ENCODE measurements around the gene CC2D2A.

The CC2D2A gene

GRCh38 chr4:15482842-15483241, 13.2 kb downstream of the CC2D2A start:
- Histone ChIP-seq H3K9ac (no peak overlapping the region), H3K9me3 (ENCODE audit: control insufficient read depth, low read length) (peaks cover 1% of the 10 kb centered on the region), H3K36me3 (ENCODE audit: control insufficient read depth, insufficient read depth, low read length) (no peaks in the 10 kb centered on the region), H3K79me2 (no peaks in the 10 kb centered on the region), H2AFZ (no peak overlapping the region), H3K4me1 (no peaks in the 10 kb centered on the region), H3K27ac (no peak overlapping the region), H3K4me3 (ENCODE audit: low read depth, low read length) (no peak overlapping the region), H3K27me3 (ENCODE audit: control insufficient read depth, insufficient read depth, low read length) (no peaks in the 10 kb centered on the region), H3K4me2 (ENCODE audit: low read length) (no peak overlapping the region)
- no peak for TF ChIP-seq CTCF (IDR thresholded peaks at IDR 0.05)

- H3K9me3 ChIP-seq (ENCODE audit: control insufficient read depth, low read length): peaks cover 3% of the 10 kb centered on the region
- no peak for TF ChIP-seq CTCF (IDR thresholded peaks at IDR 0.05)
- H3K27me3 ChIP-seq (ENCODE audit: control insufficient read depth, insufficient read depth, low read length): no peaks in the 10 kb centered on the region
- no peak overlapping the region for H3K4me3 ChIP-seq (ENCODE audit: low read depth, low read length)
- H3K4me1 ChIP-seq: no peaks in the 10 kb centered on the region
- H3K9ac ChIP-seq: no peak overlapping the region
- no peaks in the 10 kb centered on the region for H3K79me2 ChIP-seq
- no peak overlapping the region for H3K4me2 ChIP-seq (ENCODE audit: low read length)
- no peak overlapping the region for H2AFZ ChIP-seq
- H3K27ac ChIP-seq: no peak overlapping the region
- no peaks in the 10 kb centered on the region for H3K36me3 ChIP-seq (ENCODE audit: control insufficient read depth, insufficient read depth, low read length)
Observed at GRCh38 chr4:15488136-15488535, 18.5 kb downstream of the CC2D2A start.

GRCh38 chr4:15488658-15489470, 19.2 kb downstream of the CC2D2A start:
- no peak overlapping the region for H2AFZ ChIP-seq
- no peak overlapping the region for H3K9ac ChIP-seq
- H3K4me1 ChIP-seq: no peaks in the 10 kb centered on the region
- no peak for TF ChIP-seq CTCF (IDR thresholded peaks at IDR 0.05)
- H3K79me2 ChIP-seq: no peaks in the 10 kb centered on the region
- no peak overlapping the region for H3K27ac ChIP-seq
- no peaks in the 10 kb centered on the region for H3K36me3 ChIP-seq (ENCODE audit: control insufficient read depth, insufficient read depth, low read length)
- peaks cover 3% of the 10 kb centered on the region for H3K9me3 ChIP-seq (ENCODE audit: control insufficient read depth, low read length)
- no peak overlapping the region for H3K4me3 ChIP-seq (ENCODE audit: low read depth, low read length)
- no peaks in the 10 kb centered on the region for H3K27me3 ChIP-seq (ENCODE audit: control insufficient read depth, insufficient read depth, low read length)
- H3K4me2 ChIP-seq (ENCODE audit: low read length): no peak overlapping the region

GRCh38 chr4:15489551-15489950, 19.9 kb downstream of the CC2D2A start:
- no peak overlapping the region for H3K4me3 ChIP-seq (ENCODE audit: low read depth, low read length)
- no peaks in the 10 kb centered on the region for H3K79me2 ChIP-seq
- no peaks in the 10 kb centered on the region for H3K36me3 ChIP-seq (ENCODE audit: control insufficient read depth, insufficient read depth, low read length)
- no peak overlapping the region for H3K27ac ChIP-seq
- no peaks in the 10 kb centered on the region for H3K27me3 ChIP-seq (ENCODE audit: control insufficient read depth, insufficient read depth, low read length)
- H3K9me3 ChIP-seq (ENCODE audit: control insufficient read depth, low read length): peaks cover 3% of the 10 kb centered on the region
- H2AFZ ChIP-seq: no peak overlapping the region
- H3K9ac ChIP-seq: no peak overlapping the region
- no peak overlapping the region for H3K4me2 ChIP-seq (ENCODE audit: low read length)
- TF ChIP-seq CTCF (IDR thresholded peaks at IDR 0.05): no peak
- H3K4me1 ChIP-seq: no peaks in the 10 kb centered on the region

GRCh38 chr4:15493411-15493810, 23.7 kb downstream of the CC2D2A start:
- no peak overlapping the region for H3K9ac ChIP-seq
- H3K79me2 ChIP-seq: no peaks in the 10 kb centered on the region
- H3K27me3 ChIP-seq (ENCODE audit: control insufficient read depth, insufficient read depth, low read length): no peaks in the 10 kb centered on the region
- H3K4me2 ChIP-seq (ENCODE audit: low read length): no peak overlapping the region
- H3K36me3 ChIP-seq (ENCODE audit: control insufficient read depth, insufficient read depth, low read length): no peaks in the 10 kb centered on the region
- no peak for TF ChIP-seq CTCF (IDR thresholded peaks at IDR 0.05)
- H3K27ac ChIP-seq: no peak overlapping the region
- H3K4me1 ChIP-seq: no peaks in the 10 kb centered on the region
- H2AFZ ChIP-seq: no peak overlapping the region
- no peaks in the 10 kb centered on the region for H3K9me3 ChIP-seq (ENCODE audit: control insufficient read depth, low read length)
- H3K4me3 ChIP-seq (ENCODE audit: low read depth, low read length): no peak overlapping the region

Measured in parathyroid adenoma (tissue), 2 donors.